Measurements from ENCODE around the gene OR2AG1. TPM values are rescaled to one million over a fixed set of nuclear protein-coding genes. Genes with fewer than 3 reads are reported as not detected.
"Not testable (repeated sequence)": the region's sequence is repeated elsewhere in the genome, so short reads cannot be mapped to it uniquely, and the experiment has no call there.

The OR2AG1 gene
- total RNA-seq, 1 experiment from 2014 or later = not detected

- H3K4me3 Mint-ChIP-seq (ENCODE audit: unreplicated experiment) = no peak overlapping the region
- no peak for TF ChIP-seq CTCF (IDR thresholded peaks at IDR 0.05; ENCODE audit: unreplicated experiment)
- DNase-seq (ENCODE audit: unreplicated experiment) = no peak
- CTCF ChIA-PET = interaction anchor here (1.9 kb wide), 1 partner anchor 18 kb away, joined by 12 read pairs; no protein-coding TSS in a partner anchor
- intact Hi-C loops (cut with micrococcal nuclease) = no loop called here
- BruUV-seq (replicated peaks) = no TSS peak
- POLR2A ChIA-PET = interaction anchor here (1.7 kb wide), 1 partner anchor 13 kb away, joined by 4 read pairs; no protein-coding TSS in a partner anchor
- H3K4me1 Mint-ChIP-seq (ENCODE audit: insufficient read depth, unreplicated experiment) = no peaks in the 10 kb centered on the region
- H3K9me3 Mint-ChIP-seq (ENCODE audit: unreplicated experiment) = no peaks in the 10 kb centered on the region
- no peak overlapping the region for H3K27ac Mint-ChIP-seq (ENCODE audit: low read depth, unreplicated experiment)
- no peaks in the 10 kb centered on the region for H3K36me3 Mint-ChIP-seq (ENCODE audit: insufficient read depth, unreplicated experiment)
- H3K27me3 Mint-ChIP-seq (ENCODE audit: insufficient read depth, unreplicated experiment) = no peaks in the 10 kb centered on the region
Measured at GRCh38 chr11:6794639-6795038, 11.8 kb downstream of the OR2AG1 start.

GRCh38 chr11:6799402-6799801 is 16.6 kb downstream of the OR2AG1 start, which contains the start of gene OR6A2:
TSS of gene OR6A2 (minus strand) at chr11:6799689. CDS start at chr11:6795708, 3,981 bp downstream.
- H3K27ac Mint-ChIP-seq (ENCODE audit: low read depth, unreplicated experiment) = no peak within 1 kb of the TSS
- CTCF ChIA-PET = interaction anchor here (0.6 to 3.2 kb wide), 4 partner anchors 13 to 1857 kb away, joined by 3 to 11 read pairs (median 6); no protein-coding TSS in a partner anchor
- no peak for DNase-seq (ENCODE audit: unreplicated experiment)
- TF ChIP-seq CTCF (IDR thresholded peaks at IDR 0.05; ENCODE audit: unreplicated experiment) = no peak
- BruUV-seq (replicated peaks) = no TSS peak
- H3K4me1 Mint-ChIP-seq (ENCODE audit: insufficient read depth, unreplicated experiment) = no peaks in the 10 kb centered on the region
- H3K4me3 Mint-ChIP-seq (ENCODE audit: unreplicated experiment) = no peak within 1 kb of the TSS
- no peaks in the 10 kb centered on the region for H3K27me3 Mint-ChIP-seq (ENCODE audit: insufficient read depth, unreplicated experiment)
- no peaks in the 10 kb centered on the region for H3K9me3 Mint-ChIP-seq (ENCODE audit: unreplicated experiment)
- intact Hi-C loops (cut with micrococcal nuclease) = no loop called here
- POLR2A ChIA-PET = no interaction called here
- H3K36me3 Mint-ChIP-seq (ENCODE audit: insufficient read depth, unreplicated experiment) = peaks cover 6% of the 10 kb centered on the region

GRCh38 chr11:6801075-6801474 is 18.3 kb downstream of the OR2AG1 start:
- DNase-seq (ENCODE audit: unreplicated experiment); H3K27ac Mint-ChIP-seq (ENCODE audit: low read depth, unreplicated experiment); BruUV-seq (replicated peaks); H3K4me3 Mint-ChIP-seq (ENCODE audit: unreplicated experiment); POLR2A ChIA-PET; H3K27me3 Mint-ChIP-seq (ENCODE audit: insufficient read depth, unreplicated experiment); H3K9me3 Mint-ChIP-seq (ENCODE audit: unreplicated experiment); H3K36me3 Mint-ChIP-seq (ENCODE audit: insufficient read depth, unreplicated experiment); H3K4me1 Mint-ChIP-seq (ENCODE audit: insufficient read depth, unreplicated experiment); intact Hi-C loops (cut with micrococcal nuclease): not testable (repeated sequence)
- CTCF ChIA-PET = interaction anchor here (0.6 to 3.2 kb wide), 2 partner anchors 11 to 26 kb away, joined by 4 to 11 read pairs; no protein-coding TSS in a partner anchor

- CTCF ChIA-PET = interaction anchor here (0.6 to 4.4 kb wide), 75 partner anchors 8 to 1830 kb away, joined by 3 to 45 read pairs (median 4); partner anchors contain the start of genes NLRP14, OR10A2, OR10A5 and OR2D3
Measured at GRCh38 chr11:6812390-6813005, 29.7 kb downstream of the OR2AG1 start.

More at GRCh38 chr11:6812390-6813005, 29.7 kb downstream of the OR2AG1 start:
- POLR2A ChIA-PET = interaction anchor here (1.0 to 1.1 kb wide), 2 partner anchors 41 to 43 kb away, joined by 3 read pairs; no protein-coding TSS in a partner anchor
- H3K27me3 Mint-ChIP-seq (ENCODE audit: insufficient read depth, unreplicated experiment) = peaks cover 22% of the 10 kb centered on the region
- no peaks in the 10 kb centered on the region for H3K36me3 Mint-ChIP-seq (ENCODE audit: insufficient read depth, unreplicated experiment)
- H3K4me1 Mint-ChIP-seq (ENCODE audit: insufficient read depth, unreplicated experiment) = no peaks in the 10 kb centered on the region
- no peaks in the 10 kb centered on the region for H3K9me3 Mint-ChIP-seq (ENCODE audit: unreplicated experiment)
- TF ChIP-seq CTCF (IDR thresholded peaks at IDR 0.05; ENCODE audit: unreplicated experiment) = peak; percentile 91
- H3K4me3 Mint-ChIP-seq (ENCODE audit: unreplicated experiment) = no peak overlapping the region
- intact Hi-C loops (cut with micrococcal nuclease) = loop anchor here (1.0 kb wide), 3 partner anchors 114 to 630 kb away; partner anchors contain the start of gene ZNF215
- BruUV-seq (replicated peaks) = no TSS peak
- DNase-seq (ENCODE audit: unreplicated experiment) = peak; percentile 64
- H3K27ac Mint-ChIP-seq (ENCODE audit: low read depth, unreplicated experiment) = no peak overlapping the region
